Measurements from ENCODE around the gene ADH5.

DNA sequence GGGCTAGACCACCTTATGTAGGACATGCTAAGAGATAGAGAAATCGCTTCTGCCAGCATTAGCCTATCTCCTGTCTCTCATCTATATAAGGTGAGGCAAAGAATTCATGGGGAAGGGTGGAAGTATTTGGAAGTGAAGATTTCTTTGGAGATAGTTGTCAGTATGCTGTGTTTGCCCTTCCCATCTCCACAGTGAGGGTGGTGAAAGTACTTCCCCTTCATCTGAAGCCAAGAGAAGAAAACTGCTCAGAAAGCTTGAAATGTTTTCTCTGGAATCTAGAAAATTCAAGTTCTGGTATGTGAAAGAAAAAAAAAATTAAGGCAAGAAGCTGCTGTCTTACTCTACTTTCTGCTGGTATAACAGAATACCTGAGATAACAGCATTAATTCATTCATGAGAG is 12.3 kb upstream of the ADH5 start:
- TF ChIP-seq, protein P1, sequence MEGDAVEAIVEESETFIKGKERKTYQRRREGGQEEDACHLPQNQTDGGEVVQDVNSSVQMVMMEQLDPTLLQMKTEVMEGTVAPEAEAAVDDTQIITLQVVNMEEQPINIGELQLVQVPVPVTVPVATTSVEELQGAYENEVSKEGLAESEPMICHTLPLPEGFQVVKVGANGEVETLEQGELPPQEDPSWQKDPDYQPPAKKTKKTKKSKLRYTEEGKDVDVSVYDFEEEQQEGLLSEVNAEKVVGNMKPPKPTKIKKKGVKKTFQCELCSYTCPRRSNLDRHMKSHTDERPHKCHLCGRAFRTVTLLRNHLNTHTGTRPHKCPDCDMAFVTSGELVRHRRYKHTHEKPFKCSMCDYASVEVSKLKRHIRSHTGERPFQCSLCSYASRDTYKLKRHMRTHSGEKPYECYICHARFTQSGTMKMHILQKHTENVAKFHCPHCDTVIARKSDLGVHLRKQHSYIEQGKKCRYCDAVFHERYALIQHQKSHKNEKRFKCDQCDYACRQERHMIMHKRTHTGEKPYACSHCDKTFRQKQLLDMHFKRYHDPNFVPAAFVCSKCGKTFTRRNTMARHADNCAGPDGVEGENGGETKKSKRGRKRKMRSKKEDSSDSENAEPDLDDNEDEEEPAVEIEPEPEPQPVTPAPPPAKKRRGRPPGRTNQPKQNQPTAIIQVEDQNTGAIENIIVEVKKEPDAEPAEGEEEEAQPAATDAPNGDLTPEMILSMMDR (IDR thresholded peaks at IDR 0.05; ENCODE audit: control extremely low read depth in 1 of 3, insufficient read depth in 1 of 3, low read depth in 1 of 3, low read length in 3 of 3) = no peak
- TF ChIP-seq POLR2A (IDR thresholded peaks at IDR 0.05; ENCODE audit: control extremely low read depth in 1 of 2, low read depth in 2 of 2, low read length in 2 of 2) (no peak), USF2 (IDR thresholded peaks at IDR 0.05; ENCODE audit: low read length) (no peak), POLR2AphosphoS5 (IDR thresholded peaks at IDR 0.05; ENCODE audit: low read depth, low read length) (no peak), JUND (IDR thresholded peaks at IDR 0.05; ENCODE audit: low read length) (no peak), TAF7 (optimal IDR thresholded peaks at IDR 0.05; ENCODE audit: borderline replicate concordance, low read depth, low read length) (no peak), EGR1 (IDR thresholded peaks at IDR 0.05; ENCODE audit: borderline replicate concordance, low read depth, low read length) (no peak), SIN3A (conservative IDR thresholded peaks at IDR 0.05 in 1 of 2, IDR thresholded peaks at IDR 0.05 in 1 of 2; ENCODE audit: low read depth in 1 of 2, low read length in 2 of 2) (no peak), RFX5 (IDR thresholded peaks at IDR 0.05; ENCODE audit: borderline replicate concordance, low read depth, low read length) (no peak), BACH1 (IDR thresholded peaks at IDR 0.05; ENCODE audit: low read length) (no peak)
